ENCODE data around the gene TCFL5. TPM values are rescaled to one million over a fixed set of nuclear protein-coding genes. Genes with fewer than 3 reads are reported as not detected.

The TCFL5 gene
- polyA plus RNA-seq, 3 donors, result 0.38 to 3.5 (median 0.89) TPM

Small RNAs within 50 kb of the gene (small RNA-seq; reads per million reads assigned to genes)
- gene DPH3P1 (ENCODE audit: insufficient read length, low read depth), result not detected

Other genes with a start within 250 kb of the TCFL5 start
- gene SLCO4A1, start 219.3 kb downstream of the TCFL5 start, polyA plus RNA-seq, result under 1 TPM; 0.05 to 0.42 (median 0.26) TPM
- gene NTSR1, start 153.0 kb downstream of the TCFL5 start, polyA plus RNA-seq, result 1 to 10 TPM in 1 of 3 donors, under 1 TPM in 2; 0.35 to 2.5 (median 0.40) TPM
- 10 to 100 TPM in 2 of 3 donors, 1 to 10 TPM in 1; 9.8 to 10.5 (median 10.2) TPM for gene MRGBP, start 65.3 kb downstream of the TCFL5 start, polyA plus RNA-seq
- 100 to 1,000 TPM in 1 of 3 donors, 10 to 100 TPM in 2; 47.8 to 114 (median 79.3) TPM for gene OGFR, start 57.0 kb downstream of the TCFL5 start, polyA plus RNA-seq
- 1 to 10 TPM; 1.8 to 4.4 (median 2.6) TPM for gene COL9A3, start 44.8 kb downstream of the TCFL5 start, polyA plus RNA-seq
- gene DIDO1, start 64.7 kb upstream of the TCFL5 start, polyA plus RNA-seq, result 10 to 100 TPM in 2 of 3 donors, 1 to 10 TPM in 1; 8.5 to 23.8 (median 12.9) TPM
- 10 to 100 TPM; 12.4 to 19.7 (median 12.7) TPM for gene GID8, start 76.3 kb upstream of the TCFL5 start, polyA plus RNA-seq
- gene SLC17A9, start 90.9 kb upstream of the TCFL5 start, polyA plus RNA-seq, result 10 to 100 TPM in 1 of 3 donors, under 1 TPM in 2; 0.81 to 31.3 (median 0.82) TPM
- not detected for gene BHLHE23, start 145.1 kb upstream of the TCFL5 start, polyA plus RNA-seq

All from CD14-positive monocyte (primary cell).